H9 (cell line): ENCODE measurements around the gene PRKCD. TPM values are rescaled to one million over a fixed set of nuclear protein-coding genes. Genes with fewer than 3 reads are reported as not detected.

ENCODE experiments used
- DNase-seq: peaks from one replicate; pipeline ENCODE4 v3.0.0-alpha.2; 2017
- H2AFZ ChIP-seq: one replicate; pipeline ENCODE4 v1.6.1; 2013; ENCODE audit warnings: mild to moderate bottlenecking, low read length, control low read depth, moderate library complexity
- H2AK5ac ChIP-seq: 2 replicates; pipeline ENCODE4 v1.6.1; 2013; ENCODE audit warnings: low read length, control low read depth, mixed read lengths; ENCODE audit not compliant: insufficient read length
- H2BK120ac ChIP-seq: one replicate; pipeline ENCODE4 v1.6.1; 2013; ENCODE audit warnings: low read depth, mild to moderate bottlenecking, low read length, control low read depth, inconsistent platforms; ENCODE audit not compliant: poor library complexity, severe bottlenecking
- H2BK12ac ChIP-seq: 2 replicates; pipeline ENCODE4 v1.6.1; 2013; ENCODE audit warnings: low read length, control low read depth, mixed read lengths, low read depth; ENCODE audit not compliant: insufficient read length
- H2BK15ac ChIP-seq: 2 replicates; pipeline ENCODE4 v1.6.1; 2013; ENCODE audit warnings: low read depth, low read length, control low read depth
- H2BK20ac ChIP-seq: one replicate; pipeline ENCODE4 v1.6.1; 2013; ENCODE audit warnings: low read depth, mild to moderate bottlenecking, low read length, control low read depth, inconsistent platforms; ENCODE audit not compliant: poor library complexity, severe bottlenecking
- H2BK5ac ChIP-seq: 2 replicates; pipeline ENCODE4 v1.6.1; 2013; ENCODE audit warnings: low read length, control low read depth, mixed read lengths; ENCODE audit not compliant: insufficient read length
- H3K14ac ChIP-seq: 2 replicates; pipeline ENCODE4 v1.6.1; 2013; ENCODE audit warnings: low read length, control low read depth; ENCODE audit not compliant: insufficient read depth
- H3K18ac ChIP-seq: 2 replicates; pipeline ENCODE4 v1.6.1; 2013; ENCODE audit warnings: low read depth, mild to moderate bottlenecking, mixed read lengths, low read length, control low read depth; ENCODE audit not compliant: insufficient read length
- H3K23ac ChIP-seq: 2 replicates; pipeline ENCODE4 v1.6.1; 2013; ENCODE audit warnings: low read length, control low read depth, mixed read lengths, low read depth; ENCODE audit not compliant: insufficient read length
- H3K23me2 ChIP-seq: 2 replicates; pipeline ENCODE4 v1.6.1; 2013; ENCODE audit warnings: low read depth, mild to moderate bottlenecking, mixed read lengths, low read length, control low read depth; ENCODE audit not compliant: insufficient read length, poor library complexity, severe bottlenecking
- H3K27ac ChIP-seq: 2 replicates; pipeline ENCODE4 v1.5.1; 2013; ENCODE audit warnings: low read length, control low read depth, mixed read lengths, low read depth; ENCODE audit not compliant: insufficient read length
- H3K27me3 ChIP-seq: 2 replicates; pipeline ENCODE4 v1.6.1; 2013; ENCODE audit warnings: low read length, control low read depth, inconsistent platforms; ENCODE audit not compliant: insufficient read depth
- H3K4ac ChIP-seq: 2 replicates; pipeline ENCODE4 v1.6.1; 2013; ENCODE audit warnings: low read depth, mild to moderate bottlenecking, control low read depth, inconsistent platforms, low read length, moderate library complexity
- H3K4me1 ChIP-seq: 2 replicates; pipeline ENCODE4 v1.6.1; 2013; ENCODE audit warnings: low read length, control low read depth, inconsistent platforms; ENCODE audit not compliant: insufficient read depth
- H3K4me2 ChIP-seq: 2 replicates; pipeline ENCODE4 v1.6.1; 2013; ENCODE audit warnings: low read length, control low read depth, mixed read lengths; ENCODE audit not compliant: insufficient read length, insufficient read depth
- H3K56ac ChIP-seq: 2 replicates; pipeline ENCODE4 v1.6.1; 2013; ENCODE audit warnings: low read depth, mild to moderate bottlenecking, mixed read lengths, low read length, control low read depth; ENCODE audit not compliant: insufficient read length
- H3K79me1 ChIP-seq: 2 replicates; pipeline ENCODE4 v1.6.1; 2013; ENCODE audit warnings: low read depth, mild to moderate bottlenecking, moderate library complexity, low read length, control low read depth, inconsistent platforms; ENCODE audit not compliant: insufficient read depth, poor library complexity, severe bottlenecking
- H3K79me2 ChIP-seq: 2 replicates; pipeline ENCODE4 v1.6.1; 2013; ENCODE audit warnings: low read length, control low read depth, inconsistent platforms; ENCODE audit not compliant: insufficient read depth
- H3K9ac ChIP-seq: 2 replicates; pipeline ENCODE4 v1.6.1; 2013; ENCODE audit warnings: low read length, control low read depth, mixed read lengths; ENCODE audit not compliant: insufficient read length; ENCODE audit errors: extremely low read depth
- H3K9me3 ChIP-seq: one replicate; pipeline ENCODE4 v1.6.1; 2013; ENCODE audit warnings: low read depth, low read length, inconsistent platforms; ENCODE audit not compliant: control insufficient read depth
- H3T11ph ChIP-seq: one replicate; pipeline ENCODE4 v1.6.1; 2013; ENCODE audit warnings: mild to moderate bottlenecking, low read length, control low read depth, inconsistent platforms
- H4K20me1 ChIP-seq: one replicate; pipeline ENCODE4 v1.6.1; 2013; ENCODE audit not compliant: control insufficient read depth, insufficient read length, insufficient read depth
- H4K5ac ChIP-seq: 2 replicates; pipeline ENCODE4 v1.6.1; 2013; ENCODE audit warnings: low read depth, mild to moderate bottlenecking, mixed read lengths, low read length, control low read depth; ENCODE audit not compliant: insufficient read length
- H4K8ac ChIP-seq: replicated peaks from 2 replicates; pipeline ENCODE4 v1.6.1; 2013; ENCODE audit warnings: low read length, control low read depth, mixed read lengths, low read depth; ENCODE audit not compliant: insufficient read length
- H4K91ac ChIP-seq: 2 replicates; pipeline ENCODE4 v1.6.1; 2013; ENCODE audit warnings: low read depth, mild to moderate bottlenecking, moderate library complexity, mixed read lengths, low read length, control low read depth; ENCODE audit not compliant: insufficient read length
- H3K27ac Mint-ChIP-seq, 3 experiments: 2 replicates in 2 of 3; 3 replicates in 1 of 3; pipeline ENCODE4 v1.8.0; 2020 to 2021; ENCODE audit warnings: mixed read lengths in 3 of 3, mild to moderate bottlenecking in 1 of 3, moderate library complexity in 1 of 3
- H3K27me3 Mint-ChIP-seq: 2 replicates; pipeline ENCODE4 v1.8.0; 2021; ENCODE audit warnings: low read depth, mild to moderate bottlenecking, moderate library complexity, mixed read lengths
- H3K36me3 Mint-ChIP-seq, 3 experiments: 2 replicates in 2 of 3; 3 replicates in 1 of 3; pipeline ENCODE4 v1.8.0; 2020 to 2021; ENCODE audit warnings: low read depth in 3 of 3, mixed read lengths in 3 of 3; ENCODE audit not compliant: insufficient read depth in 1 of 3
- H3K4me1 Mint-ChIP-seq, 2 experiments: 2 replicates each; pipeline ENCODE4 v1.8.0; 2020; ENCODE audit warnings: mixed read lengths in 2 of 2
- H3K4me3 Mint-ChIP-seq, 2 experiments: 2 replicates in 1 of 2; 3 replicates in 1 of 2; pipeline ENCODE4 v1.8.0; 2020 to 2021; ENCODE audit warnings: mild to moderate bottlenecking in 2 of 2, mixed read lengths in 2 of 2, moderate library complexity in 1 of 2
- H3K9me3 Mint-ChIP-seq, 2 experiments: 2 replicates in 1 of 2; 3 replicates in 1 of 2; pipeline ENCODE4 v1.8.0; 2020; ENCODE audit warnings: mild to moderate bottlenecking in 2 of 2, mixed read lengths in 2 of 2, moderate library complexity in 1 of 2
- WGBS: extraction: QIAGEN DNeasy Blood & Tissue Kit; methylation state at CpG from one replicate; pipeline ENCODE4 v1.1.7; 2013; ENCODE audit warnings: missing lambda C conversion rate, low lambda C conversion rate, mixed read lengths; ENCODE audit not compliant: insufficient read length; ENCODE audit errors: extremely low coverage; 5-methylcytosine and 5-hydroxymethylcytosine counted together
- total RNA-seq: library from RNA; stranded (reverse); gene quantifications from 2 replicates; pipeline ENCODE4 v1.2.1, GENCODE V29; 2021
- TF ChIP-seq, protein P1 (sequence below): fragments of 200-600 bp; sonication (generic); conservative IDR thresholded peaks from 3 replicates; pipeline ENCODE4 v1.8.0; 2021; ENCODE audit warnings: antibody characterized with exemption, mild to moderate bottlenecking

Gene PRKCD
- total RNA-seq, 1 experiment from 2014 or later, result 23.7 TPM

DNA sequence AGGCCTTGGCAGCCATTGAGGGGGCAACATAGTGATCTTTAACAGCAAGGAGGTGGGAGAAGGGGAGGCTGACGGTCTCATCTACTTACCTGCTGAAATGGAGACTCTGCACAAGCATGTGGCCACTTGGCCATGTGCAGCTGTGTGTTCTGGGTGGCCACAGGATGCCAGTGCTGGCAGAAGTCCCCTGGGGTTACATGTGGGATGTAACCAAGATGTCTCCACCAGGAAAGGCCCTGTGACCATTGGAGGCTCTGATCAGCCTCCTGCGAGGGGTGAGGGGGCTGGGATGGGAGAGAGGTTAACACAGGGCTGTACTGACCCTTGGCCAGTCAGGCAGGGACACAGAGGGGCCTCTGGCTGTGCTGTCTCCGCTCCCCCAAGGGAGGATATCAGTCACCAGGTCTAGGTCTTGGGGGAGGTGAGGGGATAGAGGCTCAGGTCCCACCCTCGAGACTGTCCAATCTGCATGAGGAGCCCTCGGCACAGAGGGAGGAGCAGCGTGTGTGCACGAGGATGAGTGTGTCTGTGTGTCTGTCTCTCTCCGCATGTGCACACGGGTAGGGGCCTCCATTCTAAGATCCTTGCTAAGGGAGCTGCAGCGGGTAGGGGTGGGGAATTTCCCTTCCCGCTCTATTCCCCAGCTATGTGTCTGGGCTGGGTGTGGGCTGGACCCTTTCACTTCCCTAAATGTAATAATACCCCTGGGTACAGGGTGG, 19.5 kb downstream of the PRKCD start:
- H3K27ac ChIP-seq, result no peak overlapping the region
- no peak overlapping the region for H4K91ac ChIP-seq
- H3K4me2 ChIP-seq, result no peak overlapping the region
- Mint-ChIP-seq H3K9me3 (no peaks in the 10 kb centered on the region), H3K27ac (peak overlapping the region in 1 of 3 experiments; percentile 85; a peak in 3 of 7 replicates), H3K4me1 (peaks cover 3 to 6% of the 10 kb centered on the region in 2 experiments), H3K4me3 (no peak overlapping the region), H3K27me3 (no peaks in the 10 kb centered on the region), H3K36me3 (peaks cover 0 to 30% (median 13%) of the 10 kb centered on the region in 3 experiments; a peak in 5 of 7 replicates)
- no peak overlapping the region for H4K5ac ChIP-seq
- TF ChIP-seq, protein P1, sequence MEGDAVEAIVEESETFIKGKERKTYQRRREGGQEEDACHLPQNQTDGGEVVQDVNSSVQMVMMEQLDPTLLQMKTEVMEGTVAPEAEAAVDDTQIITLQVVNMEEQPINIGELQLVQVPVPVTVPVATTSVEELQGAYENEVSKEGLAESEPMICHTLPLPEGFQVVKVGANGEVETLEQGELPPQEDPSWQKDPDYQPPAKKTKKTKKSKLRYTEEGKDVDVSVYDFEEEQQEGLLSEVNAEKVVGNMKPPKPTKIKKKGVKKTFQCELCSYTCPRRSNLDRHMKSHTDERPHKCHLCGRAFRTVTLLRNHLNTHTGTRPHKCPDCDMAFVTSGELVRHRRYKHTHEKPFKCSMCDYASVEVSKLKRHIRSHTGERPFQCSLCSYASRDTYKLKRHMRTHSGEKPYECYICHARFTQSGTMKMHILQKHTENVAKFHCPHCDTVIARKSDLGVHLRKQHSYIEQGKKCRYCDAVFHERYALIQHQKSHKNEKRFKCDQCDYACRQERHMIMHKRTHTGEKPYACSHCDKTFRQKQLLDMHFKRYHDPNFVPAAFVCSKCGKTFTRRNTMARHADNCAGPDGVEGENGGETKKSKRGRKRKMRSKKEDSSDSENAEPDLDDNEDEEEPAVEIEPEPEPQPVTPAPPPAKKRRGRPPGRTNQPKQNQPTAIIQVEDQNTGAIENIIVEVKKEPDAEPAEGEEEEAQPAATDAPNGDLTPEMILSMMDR, result no peak
- H3K9me3 ChIP-seq, result no peaks in the 10 kb centered on the region
- H2AFZ ChIP-seq, result no peak overlapping the region
- no peaks in the 10 kb centered on the region for H3K79me2 ChIP-seq
- no peak overlapping the region for H4K8ac ChIP-seq
- no peak overlapping the region for H2BK12ac ChIP-seq
- H2BK120ac ChIP-seq, result no peak overlapping the region
- H3K9ac ChIP-seq, result no peak overlapping the region
- peaks cover 3% of the 10 kb centered on the region for H3K23me2 ChIP-seq
- H3K27me3 ChIP-seq, result no peaks in the 10 kb centered on the region
- no CpG with 5 or more reads among the region's 11 CpGs for WGBS
- H3K18ac ChIP-seq, result no peak overlapping the region
- H2AK5ac ChIP-seq, result no peak overlapping the region
- no peak overlapping the region for H2BK5ac ChIP-seq
- no peak overlapping the region for H3K56ac ChIP-seq
- no peak overlapping the region for H3K4ac ChIP-seq
- H3K4me1 ChIP-seq, result no peaks in the 10 kb centered on the region
- no peak overlapping the region for H2BK20ac ChIP-seq
- DNase-seq, result no peak
- no peak overlapping the region for H3K14ac ChIP-seq
- H3K79me1 ChIP-seq, result no peaks in the 10 kb centered on the region
- no peaks in the 10 kb centered on the region for H4K20me1 ChIP-seq
- no peak overlapping the region for H2BK15ac ChIP-seq
- no peak overlapping the region for H3K23ac ChIP-seq
- no peak overlapping the region for H3T11ph ChIP-seq
